ENCODE data around the gene SLIT1. TPM values are rescaled to one million over a fixed set of nuclear protein-coding genes. Genes with fewer than 3 reads are reported as not detected.

SLIT1 gene
- total and polyA plus RNA-seq, 2 of the 8 experiments (the other 6 are each of a cell fraction or from before 2014, with no cell fraction given), result 0.70 to 0.88 TPM

GRCh38 chr10:96978621-96979154 lies 207.1 kb downstream of the SLIT1 start:
- FAIRE-seq (no peak), DNase-seq (ENCODE audit: low read depth in 1 of 2, low spot score in 2 of 2) (no peak)
- Histone ChIP-seq H3K27ac (ENCODE audit: low read depth, low read length) (no peak overlapping the region), H2AFZ (ENCODE audit: low read length) (no peak overlapping the region), H3K14ac (ENCODE audit: insufficient read length) (no peak overlapping the region), H3K79me1 (ENCODE audit: low read depth, low read length) (no peaks in the 10 kb centered on the region), H3K79me2 (ENCODE audit: control insufficient read depth in 1 of 2, insufficient read depth in 2 of 2, low read length in 2 of 2) (no peaks in the 10 kb centered on the region), H4K5ac (ENCODE audit: insufficient read length, low read depth, low read length) (no peak overlapping the region), H3K56ac (replicated peaks; ENCODE audit: insufficient read length, low read depth, low read length) (no peak overlapping the region), H3K36me3 (ENCODE audit: control insufficient read depth in 2 of 4, insufficient read depth in 4 of 4, low read length in 3 of 4) (peaks cover 2 to 12% (median 7%) of the 10 kb centered on the region in 4 experiments), H2AK5ac (ENCODE audit: low read depth, low read length) (no peak overlapping the region), H2BK5ac (ENCODE audit: low read depth, low read length) (no peak overlapping the region), H2BK120ac (replicated peaks; ENCODE audit: low read depth, low read length) (no peak overlapping the region), H2BK20ac (ENCODE audit: low read length) (no peak overlapping the region), H3K18ac (ENCODE audit: extremely low read depth, low read length) (no peak overlapping the region), H3K4me3 (ENCODE audit: extremely low read depth in 1 of 4, insufficient read depth in 2 of 4, low read depth in 3 of 4, low read length in 4 of 4) (no peak overlapping the region), H4K20me1 (replicated peaks in 1 of 2; ENCODE audit: control insufficient read depth in 1 of 2, insufficient read depth in 2 of 2, low read length in 2 of 2) (no peaks in the 10 kb centered on the region), H3K4me1 (replicated peaks in 1 of 4; ENCODE audit: control insufficient read depth in 3 of 4, insufficient read depth in 4 of 4, low read length in 3 of 4) (no peaks in the 10 kb centered on the region; a peak in 1 of 7 replicates), H3K4me2 (ENCODE audit: insufficient read depth in 1 of 2, low read depth in 2 of 2, low read length in 2 of 2) (no peak overlapping the region), H3K27me3 (replicated peaks in 1 of 4; ENCODE audit: control insufficient read depth in 3 of 4, extremely low read depth in 1 of 4, insufficient read depth in 3 of 4, low read length in 3 of 4) (no peaks in the 10 kb centered on the region), H3K4ac (replicated peaks; ENCODE audit: insufficient read length, low read depth, low read length) (no peak overlapping the region), H2BK15ac (ENCODE audit: low read length) (no peak overlapping the region), H3K9ac (replicated peaks in 1 of 4; ENCODE audit: extremely low read depth in 1 of 4, low read depth in 3 of 4, low read length in 3 of 4) (no peak overlapping the region), H3K23ac (ENCODE audit: insufficient read length) (no peak overlapping the region), H4K91ac (replicated peaks; ENCODE audit: insufficient read length, low read length) (no peak overlapping the region), H3K23me2 (ENCODE audit: low read depth, low read length) (no peaks in the 10 kb centered on the region), H2BK12ac (ENCODE audit: low read depth, low read length) (no peak overlapping the region), H3K9me3 (ENCODE audit: insufficient read depth in 2 of 2, low read depth in 1 of 2, low read length in 1 of 2) (no peaks in the 10 kb centered on the region), H4K8ac (ENCODE audit: extremely low read depth, insufficient read depth, low read length) (no peak overlapping the region)
- ChIA-PET CTCF (ENCODE audit: partially characterized antibody) (interaction anchor here (0.8 to 4.1 kb wide), 4 partner anchors 47 to 95 kb away, joined by 3 to 16 read pairs (median 4); no protein-coding TSS in a partner anchor), POLR2A (ENCODE audit: partially characterized antibody) (no interaction called here)
- WGBS, 2 experiments (ENCODE audit: extremely low coverage in 1 of 2, insufficient coverage in 1 of 2, insufficient read length in 1 of 2, insufficient replicate concordance in 2 of 2, low coverage in 1 of 2, low lambda C conversion rate in 2 of 2, missing lambda C conversion rate in 1 of 2), result 84% methylated on average over 3 of the region's 3 CpGs; no CpG with 5 or more reads in 1 of the 2 experiments
- no peak for TF ChIP-seq MAX (IDR thresholded peaks at IDR 0.05)
- TF ChIP-seq ZNF274 (IDR thresholded peaks at IDR 0.05; ENCODE audit: borderline replicate concordance, extremely low read depth, low read length), result no peak
- TF ChIP-seq POLR2A (IDR thresholded peaks at IDR 0.05; ENCODE audit: control extremely low read depth in 1 of 2, low read depth in 2 of 2, low read length in 2 of 2), result no peak
- TF ChIP-seq SUZ12 (IDR thresholded peaks at IDR 0.05; ENCODE audit: low read length), result no peak
- TF ChIP-seq CBX8 (IDR thresholded peaks at IDR 0.05; ENCODE audit: borderline replicate concordance, low read depth, low read length), result no peak
- TF ChIP-seq RNF2 (IDR thresholded peaks at IDR 0.05; ENCODE audit: borderline replicate concordance, low read depth, low read length, missing control alignments, poor library complexity, severe bottlenecking), result no peak
- TF ChIP-seq SIX5 (IDR thresholded peaks at IDR 0.05; ENCODE audit: low read depth, low read length), result no peak
- TF ChIP-seq ASH2L (IDR thresholded peaks at IDR 0.05; ENCODE audit: low read length), result no peak
- TF ChIP-seq CHD2 (IDR thresholded peaks at IDR 0.05; ENCODE audit: low read length), result no peak
- TF ChIP-seq POU5F1 (IDR thresholded peaks at IDR 0.05; ENCODE audit: low read depth, low read length), result no peak
- no peak for TF ChIP-seq RFX5 (IDR thresholded peaks at IDR 0.05; ENCODE audit: borderline replicate concordance, low read depth, low read length)
- TF ChIP-seq, protein P1, sequence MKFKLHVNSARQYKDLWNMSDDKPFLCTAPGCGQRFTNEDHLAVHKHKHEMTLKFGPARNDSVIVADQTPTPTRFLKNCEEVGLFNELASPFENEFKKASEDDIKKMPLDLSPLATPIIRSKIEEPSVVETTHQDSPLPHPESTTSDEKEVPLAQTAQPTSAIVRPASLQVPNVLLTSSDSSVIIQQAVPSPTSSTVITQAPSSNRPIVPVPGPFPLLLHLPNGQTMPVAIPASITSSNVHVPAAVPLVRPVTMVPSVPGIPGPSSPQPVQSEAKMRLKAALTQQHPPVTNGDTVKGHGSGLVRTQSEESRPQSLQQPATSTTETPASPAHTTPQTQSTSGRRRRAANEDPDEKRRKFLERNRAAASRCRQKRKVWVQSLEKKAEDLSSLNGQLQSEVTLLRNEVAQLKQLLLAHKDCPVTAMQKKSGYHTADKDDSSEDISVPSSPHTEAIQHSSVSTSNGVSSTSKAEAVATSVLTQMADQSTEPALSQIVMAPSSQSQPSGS (IDR thresholded peaks at IDR 0.05; ENCODE audit: low read length), result no peak

Measured in H1 (cell line).